ENCODE results near the gene TGFBR1.

GRCh38 chr9:99158629-99159028 is 53.7 kb downstream of the TGFBR1 start:
- TF ChIP-seq CTCF (tag by site-specific recombination; IDR thresholded peaks at IDR 0.05) (no peak), PRDM10 (tag by site-specific recombination; IDR thresholded peaks at IDR 0.05) (no peak), ZNF501 (tag by site-specific recombination; IDR thresholded peaks at IDR 0.05) (no peak), PBX3 (CRISPR knock-in tag; IDR thresholded peaks at IDR 0.05) (no peak), ZNF274 (IDR thresholded peaks at IDR 0.05; ENCODE audit: low read length) (no peak), ZNF274 (tag by site-specific recombination; IDR thresholded peaks at IDR 0.05; ENCODE audit: borderline replicate concordance) (no peak), REST (tag by site-specific recombination; IDR thresholded peaks at IDR 0.05) (no peak), PRDM6 (tag by site-specific recombination; IDR thresholded peaks at IDR 0.05) (no peak), ZNF692 (tag by site-specific recombination; IDR thresholded peaks at IDR 0.05) (no peak), HOXA7 (CRISPR knock-in tag; IDR thresholded peaks at IDR 0.05; ENCODE audit: borderline replicate concordance) (no peak), ZNF16 (tag by site-specific recombination; IDR thresholded peaks at IDR 0.05; ENCODE audit: low read depth) (no peak), SALL2 (tag by site-specific recombination; IDR thresholded peaks at IDR 0.05; ENCODE audit: borderline replicate concordance) (no peak), YY1 (tag by site-specific recombination; IDR thresholded peaks at IDR 0.05) (no peak)

All from HEK293 (cell line).